CD4-positive, alpha-beta T cell treated with Interleukin-6 for 4 hours (primary cell): ENCODE data around the gene EPHA8.

Source experiments
- DNase-seq: peaks from one replicate; pipeline ENCODE4 v3.0.0-alpha.2; 2020; ENCODE audit warnings: mixed read lengths

Gene EPHA8

DNA sequence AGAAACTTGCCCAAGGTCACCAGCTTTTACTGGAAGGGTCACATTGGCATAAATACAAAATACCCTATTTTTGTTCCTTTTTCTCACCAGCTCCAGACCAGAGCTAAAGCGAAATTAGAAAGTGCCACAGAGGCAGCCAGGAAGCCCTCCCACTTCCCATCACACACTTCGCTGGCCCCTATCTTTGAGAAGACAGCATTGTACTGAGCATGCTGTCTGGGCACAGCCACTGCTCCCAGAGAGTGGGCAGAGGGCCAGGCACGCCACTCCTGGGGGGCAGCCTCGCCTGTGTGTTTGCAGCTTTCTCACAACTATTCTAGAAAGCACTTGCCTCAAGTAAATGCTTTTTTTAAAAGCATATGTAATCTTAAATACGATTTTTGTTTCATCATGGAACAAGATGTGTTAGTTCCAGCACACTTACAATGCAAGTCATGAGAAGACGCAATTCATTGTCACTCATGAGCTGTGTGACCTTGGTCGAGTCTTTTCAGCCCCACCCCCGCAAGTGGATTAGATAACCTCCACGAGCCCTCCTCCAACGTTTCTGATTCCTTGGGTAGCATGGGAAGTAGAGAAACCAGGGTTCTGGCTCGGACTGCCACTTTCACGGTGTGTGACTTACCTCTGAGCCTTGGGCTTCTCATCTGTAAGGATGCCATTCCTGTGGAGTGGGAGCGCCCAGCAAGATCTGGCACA is 25.7 kb upstream of the EPHA8 start:
- DNase-seq = no peak

- DNase-seq = no peak
Observed at GRCh38 chr1:22539510-22540118, 23.7 kb upstream of the EPHA8 start.

GRCh38 chr1:22540337-22540736 is 23.0 kb upstream of the EPHA8 start:
- no peak for DNase-seq

- no peak for DNase-seq
Observed at GRCh38 chr1:22542886-22543285, 20.4 kb upstream of the EPHA8 start.

DNA sequence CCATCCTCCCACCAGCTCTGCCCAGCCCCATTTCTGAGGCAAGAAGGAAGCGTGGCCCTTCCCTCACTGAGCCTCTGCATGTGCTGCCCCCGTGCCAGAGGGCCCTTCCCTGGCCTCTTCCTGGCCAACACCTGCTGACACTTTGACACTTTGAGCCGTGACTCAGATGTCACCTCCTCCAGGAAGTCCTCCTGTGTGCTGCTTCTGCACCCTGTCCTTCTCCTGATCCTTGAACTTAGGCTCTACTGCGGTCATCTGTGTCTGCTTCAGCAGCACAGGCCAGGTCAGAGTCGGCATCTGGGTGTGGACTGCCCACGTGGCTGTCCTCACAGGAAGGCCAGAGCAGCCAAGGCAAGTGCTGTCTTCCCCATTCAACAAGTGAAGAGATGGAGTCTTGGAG is 19.6 kb upstream of the EPHA8 start:
- no peak for DNase-seq

- DNase-seq = no peak
Observed at GRCh38 chr1:22544606-22545005, 18.7 kb upstream of the EPHA8 start.

GRCh38 chr1:22545141-22545540 is 18.1 kb upstream of the EPHA8 start:
- no peak for DNase-seq

DNA sequence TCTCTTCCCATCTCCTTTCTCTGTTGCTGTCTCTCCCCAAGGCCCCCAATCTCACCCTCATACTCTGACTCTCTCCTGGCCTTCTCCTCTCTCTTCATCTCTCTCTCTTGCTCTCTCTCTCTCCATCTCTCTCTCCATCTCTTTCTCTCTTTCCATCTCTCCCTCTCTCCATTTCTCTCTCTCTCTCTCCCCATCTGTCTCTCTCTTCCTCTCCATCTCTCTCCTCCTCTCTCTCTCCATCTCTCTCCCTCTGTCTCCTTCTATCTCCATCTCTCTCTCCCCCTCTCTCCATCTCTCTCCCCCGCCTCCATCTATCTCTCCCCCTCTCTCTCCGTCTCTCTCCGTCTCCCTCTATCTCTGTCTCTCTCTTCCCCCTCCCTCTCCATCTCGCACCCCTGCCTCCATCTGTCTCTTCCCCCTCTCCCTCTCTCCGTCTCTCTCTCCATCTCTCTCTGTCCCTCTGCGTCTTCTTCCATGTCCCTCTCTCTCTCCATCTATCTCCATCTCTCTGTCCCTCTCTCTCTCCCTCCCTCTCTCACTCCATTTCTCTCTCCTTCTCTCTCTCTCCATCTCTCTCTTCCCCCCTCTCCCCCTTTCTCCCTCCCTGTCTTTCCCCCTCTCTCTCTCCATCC is 16.0 kb upstream of the EPHA8 start:
- no peak for DNase-seq

DNA sequence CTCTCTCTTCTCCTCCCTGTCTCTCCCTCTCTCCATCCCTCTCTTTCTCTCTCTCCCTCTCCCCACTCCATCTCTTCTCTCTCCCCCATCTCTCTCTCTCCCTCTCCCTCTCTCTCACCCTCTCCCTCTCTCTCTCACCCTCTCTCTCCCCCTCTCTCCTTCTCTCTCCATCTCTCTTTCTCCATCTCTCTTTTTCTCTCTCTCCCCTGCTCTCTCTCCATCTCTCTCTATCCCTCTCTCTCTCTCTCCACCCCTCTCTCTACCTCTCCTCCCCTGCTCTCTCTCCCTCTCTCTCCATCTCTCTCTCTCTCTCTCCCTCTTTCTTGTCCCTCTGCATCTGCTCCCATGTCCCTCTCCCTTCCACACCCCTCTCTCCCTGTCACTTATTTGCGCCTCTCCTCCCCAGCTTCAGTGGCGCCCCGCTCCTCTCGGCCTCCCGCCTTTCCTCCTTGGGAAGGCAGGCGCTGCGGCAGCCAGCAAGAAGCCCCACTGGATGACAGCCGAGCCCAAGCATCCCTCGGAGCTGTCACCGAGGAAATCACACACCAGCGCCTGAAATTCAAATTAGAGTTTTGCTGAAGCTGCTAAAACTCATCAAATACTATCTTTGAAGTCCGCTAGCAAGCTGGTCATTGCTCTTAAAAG is 15.3 kb upstream of the EPHA8 start:
- no peak for DNase-seq

- no peak for DNase-seq
Observed at GRCh38 chr1:22550021-22550420, 13.3 kb upstream of the EPHA8 start.

- DNase-seq = no peak
Observed at GRCh38 chr1:22551591-22551990, 11.7 kb upstream of the EPHA8 start.

GRCh38 chr1:22552021-22552420 is 11.3 kb upstream of the EPHA8 start:
- no peak for DNase-seq

DNA sequence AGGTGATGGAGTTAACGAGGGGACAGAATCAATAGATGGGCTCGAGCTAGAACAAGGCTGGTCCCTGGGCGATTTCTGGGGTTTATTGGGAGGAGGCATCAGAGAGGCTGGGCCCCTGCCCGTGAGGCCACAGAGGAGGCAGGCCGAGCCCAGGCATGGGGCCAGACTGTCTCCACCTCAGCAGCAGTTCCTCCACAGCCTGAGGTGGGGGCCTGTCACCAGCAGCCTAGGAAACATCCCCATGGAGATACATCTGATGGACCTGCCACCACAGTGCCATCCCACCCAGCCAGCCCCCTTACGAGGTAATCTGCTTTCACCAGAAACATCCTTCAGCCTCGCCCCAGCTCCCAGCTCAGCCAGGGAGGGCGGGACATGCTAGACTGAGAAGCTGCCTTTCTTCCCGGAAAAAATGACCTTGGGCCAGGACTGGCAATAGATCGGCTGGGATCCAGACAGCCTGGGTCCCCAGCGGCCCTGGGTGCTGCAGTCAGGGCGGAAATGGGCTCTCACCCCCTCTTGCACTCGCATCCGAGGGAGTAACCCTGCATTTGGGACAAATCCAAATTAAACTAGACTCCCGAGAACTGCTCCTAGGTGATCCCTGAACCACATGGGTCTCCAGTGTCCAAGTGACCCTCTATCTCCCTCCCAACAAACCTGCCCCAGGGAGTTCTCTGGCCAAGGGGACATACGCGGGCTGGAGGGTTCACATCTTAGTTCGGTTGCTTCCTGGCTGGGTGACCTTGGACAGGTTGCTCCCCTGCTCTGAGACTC is 10.0 kb upstream of the EPHA8 start:
- no peak for DNase-seq

GRCh38 chr1:22553991-22554522 is 9.2 kb upstream of the EPHA8 start:
- DNase-seq = no peak

- no peak for DNase-seq
Observed at GRCh38 chr1:22555371-22555656, 8.0 kb upstream of the EPHA8 start.

- no peak for DNase-seq
Observed at GRCh38 chr1:22556391-22557104, 6.7 kb upstream of the EPHA8 start.

DNA sequence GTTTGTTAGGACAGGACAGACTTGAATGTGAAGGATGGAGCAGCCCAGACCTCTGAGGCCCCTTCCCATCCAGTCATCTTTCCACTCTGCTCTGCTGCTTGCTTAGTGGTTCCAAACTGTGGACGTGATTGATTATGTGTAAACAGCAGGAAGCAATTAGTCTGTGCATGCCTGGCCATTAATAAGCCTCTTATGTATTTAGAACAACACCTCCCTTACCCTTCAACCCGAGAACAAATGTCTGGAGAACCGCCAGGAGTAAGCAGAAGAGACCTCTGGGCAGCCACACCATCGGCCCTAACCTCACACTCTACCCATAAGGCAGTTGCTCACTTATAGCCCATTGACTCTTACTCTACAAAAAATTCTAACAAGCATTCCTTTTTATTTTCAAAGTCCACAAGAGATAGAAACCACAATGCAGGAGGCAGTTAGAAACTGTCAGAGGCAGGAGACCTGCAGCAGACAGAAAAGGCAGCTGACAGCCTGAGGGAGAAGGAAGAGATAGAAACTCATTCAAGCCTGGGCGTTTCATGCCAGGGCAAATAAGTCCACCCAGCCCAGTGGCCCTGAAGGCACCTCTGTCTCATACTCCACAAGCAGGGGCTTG is 5.8 kb upstream of the EPHA8 start:
- DNase-seq = no peak

GRCh38 chr1:22563671-22564602 is 648 bp downstream of the EPHA8 start:
- DNase-seq = no peak

- DNase-seq = no peak
Observed at GRCh38 chr1:22566161-22566560, 2.9 kb downstream of the EPHA8 start.

DNA sequence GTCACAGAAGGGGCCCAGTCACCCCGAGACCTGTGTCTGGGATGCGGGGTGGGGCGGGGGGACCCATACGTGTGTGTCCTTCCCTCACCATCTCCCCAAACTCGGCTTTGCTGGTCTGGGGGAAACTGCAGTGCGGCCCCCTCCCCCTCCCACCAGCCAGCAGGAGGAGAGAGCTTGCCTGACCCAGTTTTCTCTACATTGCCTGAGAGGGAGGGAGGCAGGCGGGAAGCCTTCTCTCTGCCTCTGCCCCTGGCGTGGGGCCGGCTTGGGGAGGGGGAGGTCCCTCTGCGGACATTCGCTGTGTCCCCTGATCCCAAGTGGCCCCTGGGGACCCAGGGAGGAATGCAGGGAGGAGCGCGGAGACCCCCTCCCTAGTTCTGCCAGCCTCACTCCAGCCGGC is 3.9 kb downstream of the EPHA8 start:
- no peak for DNase-seq

DNA sequence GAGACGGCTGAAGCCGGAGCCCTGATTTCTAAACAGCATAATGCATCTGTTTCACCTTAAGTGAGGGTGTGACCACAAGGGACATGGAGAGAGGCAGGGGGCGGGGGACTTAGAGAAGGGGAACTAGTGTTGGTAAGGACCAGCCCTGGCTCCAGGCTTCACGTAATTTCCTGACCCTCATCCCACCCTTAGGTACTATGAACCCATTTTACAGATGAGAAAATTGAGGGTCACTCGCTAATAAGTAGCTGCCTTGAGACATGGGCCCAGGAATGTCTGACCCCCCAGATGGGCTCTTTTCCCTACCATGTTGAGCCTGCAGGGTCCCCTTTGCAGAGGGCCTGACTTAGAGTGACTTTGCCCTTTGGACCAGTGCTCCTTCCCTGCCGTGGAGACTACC is 4.7 kb downstream of the EPHA8 start:
- no peak for DNase-seq
